Measurements from ENCODE around the gene MPHOSPH8.
"Not testable (repeated sequence)": the region's sequence is repeated elsewhere in the genome, so short reads cannot be mapped to it uniquely, and the experiment has no call there.

MPHOSPH8 gene

GRCh38 chr13:19685034-19685433 is 51.6 kb downstream of the MPHOSPH8 start:
- no peak for DNase-seq

GRCh38 chr13:19685437-19685836 is 52.0 kb downstream of the MPHOSPH8 start:
- DNase-seq: no peak

- DNase-seq: not testable (repeated sequence)
Observed at GRCh38 chr13:19691447-19691846, 58.0 kb downstream of the MPHOSPH8 start.

GRCh38 chr13:19695428-19695827 is 62.0 kb downstream of the MPHOSPH8 start:
- DNase-seq: peak; percentile 17

- no peak for DNase-seq
Observed at GRCh38 chr13:19695829-19696228, 62.4 kb downstream of the MPHOSPH8 start.

- not testable (repeated sequence) for DNase-seq
Observed at GRCh38 chr13:19700963-19701362, 67.5 kb downstream of the MPHOSPH8 start.

- DNase-seq: not testable (repeated sequence)
Observed at GRCh38 chr13:19701619-19702018, 68.2 kb downstream of the MPHOSPH8 start.

- DNase-seq: not testable (repeated sequence)
Observed at GRCh38 chr13:19704256-19704655, 70.8 kb downstream of the MPHOSPH8 start.

- DNase-seq: not testable (repeated sequence)
Observed at GRCh38 chr13:19709039-19709438, 75.6 kb downstream of the MPHOSPH8 start.

- DNase-seq: not testable (repeated sequence)
Observed at GRCh38 chr13:19709782-19710181, 76.3 kb downstream of the MPHOSPH8 start.

- peak; percentile 65 for DNase-seq
Observed at GRCh38 chr13:19713186-19713965, 79.9 kb downstream of the MPHOSPH8 start.

- DNase-seq: no peak
Observed at GRCh38 chr13:19720039-19720438, 86.6 kb downstream of the MPHOSPH8 start.

All from fibroblast of skin of abdomen (primary cell).